VCaP (cell line): ENCODE data around the gene PCBP1.

ENCODE experiments used
- H3K27ac ChIP-seq: fragments of 450-650 bp; 2 replicates; pipeline ENCODE4 v1.5.1; 2017
- CTCF ChIP-seq: fragments of 450-650 bp; conservative IDR thresholded peaks from 2 replicates; pipeline ENCODE4 v1.5.1; 2017; ENCODE audit warnings: mild to moderate bottlenecking, moderate library complexity

The PCBP1 gene

GRCh38 chr2:70083344-70084156 lies 3.7 kb upstream of the PCBP1 start:
- no peak overlapping the region for H3K27ac ChIP-seq
- no peak for TF ChIP-seq CTCF

- no peak for TF ChIP-seq CTCF
- peak overlapping the region; percentile 99 for H3K27ac ChIP-seq
These were observed 2.1 kb upstream of the PCBP1 start for GRCh38 chr2:70084973-70085710.

- no peak for TF ChIP-seq CTCF
These were observed 1.5 kb upstream of the PCBP1 start for GRCh38 chr2:70085711-70086277.

GRCh38 chr2:70086278-70086837 lies 919 bp upstream of the PCBP1 start:
- no peak for TF ChIP-seq CTCF
- peak overlapping the region; percentile 99 for H3K27ac ChIP-seq

More at GRCh38 chr2:70085711-70086277, 1.5 kb upstream of the PCBP1 start:
- H3K27ac ChIP-seq: peak overlapping the region; percentile 99

GRCh38 chr2:70087702-70088597 lies 673 bp downstream of the PCBP1 start:
- TF ChIP-seq CTCF: 0 out of 2 replicates have a peak, but pooled peaks have one; percentile 5

GRCh38 chr2:70088598-70089219 lies 1.4 kb downstream of the PCBP1 start:
- H3K27ac ChIP-seq: peak overlapping the region; percentile 99
- TF ChIP-seq CTCF: no peak

More at GRCh38 chr2:70087702-70088597, 673 bp downstream of the PCBP1 start:
- H3K27ac ChIP-seq: peak overlapping the region; percentile 99
